Activated T-helper 2 cell treated with anti-CD3 and anti-CD28 coated beads, Interferon-gamma antibody, Interleukin-2, Interleukin-4, amounts not matched to agents 10 μg/mL and 5 μg/mL and 100 μg/mL, durations not matched to agents 14 hours and 24 hours and 36 hours (primary cell): ENCODE measurements around the gene FAM200C. TPM values are rescaled to one million over a fixed set of nuclear protein-coding genes. Genes with fewer than 3 reads are reported as not detected.

ENCODE experiments used
- DNase-seq: peaks from one replicate; pipeline ENCODE4 v3.0.0; 2021; ENCODE audit warnings: low spot score
- H3K27ac Mint-ChIP-seq: one replicate; pipeline ENCODE4 v1.8.0; 2021; ENCODE audit warnings: mixed read lengths
- H3K27me3 Mint-ChIP-seq: one replicate; pipeline ENCODE4 v1.8.0; 2021; ENCODE audit warnings: low read depth, mixed read lengths
- H3K36me3 Mint-ChIP-seq: one replicate; pipeline ENCODE4 v1.8.0; 2021; ENCODE audit warnings: low read depth, mixed read lengths
- H3K4me1 Mint-ChIP-seq: one replicate; pipeline ENCODE4 v1.8.0; 2021; ENCODE audit warnings: low read depth, mixed read lengths
- H3K4me3 Mint-ChIP-seq: one replicate; pipeline ENCODE4 v1.8.0; 2021; ENCODE audit warnings: low read depth, mild to moderate bottlenecking, moderate library complexity, mixed read lengths
- H3K9me3 Mint-ChIP-seq: one replicate; pipeline ENCODE4 v1.8.0; 2021; ENCODE audit warnings: mixed read lengths
- intact Hi-C: fragments of 100-400 bp; cut with micrococcal nuclease; formaldehyde crosslinking; loops from one replicate; pipeline ENCODE4 v1.15.1; 2023
- total RNA-seq: library from RNA; stranded (reverse); gene quantifications from 2 replicates; pipeline ENCODE4 v1.2.3, GENCODE V29; 2022

The FAM200C gene
- total RNA-seq, 1 donor from 2014 or later: 1.3 TPM

GRCh38 chr5:160375166-160375565 lies 24.7 kb downstream of the FAM200C start:
- no peak overlapping the region for H3K27ac Mint-ChIP-seq
- intact Hi-C loops: no loop called here
- peaks cover 4% of the 10 kb centered on the region for H3K4me1 Mint-ChIP-seq
- peaks cover 59% of the 10 kb centered on the region for H3K27me3 Mint-ChIP-seq
- H3K9me3 Mint-ChIP-seq: no peaks in the 10 kb centered on the region
- H3K4me3 Mint-ChIP-seq: no peak overlapping the region
- H3K36me3 Mint-ChIP-seq: no peaks in the 10 kb centered on the region
- DNase-seq: no peak

- H3K4me3 Mint-ChIP-seq: no peak overlapping the region
- intact Hi-C loops: no loop called here
- H3K9me3 Mint-ChIP-seq: no peaks in the 10 kb centered on the region
- DNase-seq: no peak
- H3K4me1 Mint-ChIP-seq: peaks cover 6% of the 10 kb centered on the region
- H3K36me3 Mint-ChIP-seq: no peaks in the 10 kb centered on the region
- peaks cover 69% of the 10 kb centered on the region for H3K27me3 Mint-ChIP-seq
- H3K27ac Mint-ChIP-seq: no peak overlapping the region
Measured at GRCh38 chr5:160371294-160371693, 28.6 kb downstream of the FAM200C start.

- no peak overlapping the region for H3K4me3 Mint-ChIP-seq
- H3K27me3 Mint-ChIP-seq: peaks cover 70% of the 10 kb centered on the region
- H3K9me3 Mint-ChIP-seq: no peaks in the 10 kb centered on the region
- H3K36me3 Mint-ChIP-seq: no peaks in the 10 kb centered on the region
- H3K4me1 Mint-ChIP-seq: peaks cover 6% of the 10 kb centered on the region
- DNase-seq: no peak
- no peak overlapping the region for H3K27ac Mint-ChIP-seq
- intact Hi-C loops: no loop called here
Measured at GRCh38 chr5:160370713-160371034, 29.2 kb downstream of the FAM200C start.

- intact Hi-C loops: no loop called here
- no peak within 1 kb of the TSS for H3K27ac Mint-ChIP-seq
- no peaks in the 10 kb centered on the region for H3K36me3 Mint-ChIP-seq
- peak within 1 kb of the TSS; percentile 34 for H3K4me3 Mint-ChIP-seq
- H3K9me3 Mint-ChIP-seq: no peaks in the 10 kb centered on the region
- peaks cover 6% of the 10 kb centered on the region for H3K4me1 Mint-ChIP-seq
- H3K27me3 Mint-ChIP-seq: peaks cover 68% of the 10 kb centered on the region
- DNase-seq: no peak
Measured at GRCh38 chr5:160369990-160370712, 29.7 kb downstream of the FAM200C start, which contains the start of gene C1QTNF2. Gene C1QTNF2, minus strand, starts transcription at chr5:160370626. Its CDS starts 15,615 bp downstream, at chr5:160355011.

GRCh38 chr5:160367885-160368284 lies 32.0 kb downstream of the FAM200C start:
- Mint-ChIP-seq H3K4me1 (peaks cover 6% of the 10 kb centered on the region), H3K9me3 (no peaks in the 10 kb centered on the region), H3K27me3 (peaks cover 52% of the 10 kb centered on the region), H3K27ac (no peak overlapping the region), H3K4me3 (no peak overlapping the region), H3K36me3 (no peaks in the 10 kb centered on the region)
- intact Hi-C loops: no loop called here
- no peak for DNase-seq

GRCh38 chr5:160367261-160367660 lies 32.6 kb downstream of the FAM200C start:
- Mint-ChIP-seq H3K36me3 (no peaks in the 10 kb centered on the region), H3K9me3 (no peaks in the 10 kb centered on the region), H3K4me1 (peaks cover 6% of the 10 kb centered on the region), H3K27ac (no peak overlapping the region), H3K4me3 (no peak overlapping the region), H3K27me3 (peaks cover 47% of the 10 kb centered on the region)
- no peak for DNase-seq
- intact Hi-C loops: no loop called here

- peaks cover 6% of the 10 kb centered on the region for H3K4me1 Mint-ChIP-seq
- intact Hi-C loops: no loop called here
- peaks cover 38% of the 10 kb centered on the region for H3K27me3 Mint-ChIP-seq
- no peak overlapping the region for H3K27ac Mint-ChIP-seq
- no peaks in the 10 kb centered on the region for H3K36me3 Mint-ChIP-seq
- no peaks in the 10 kb centered on the region for H3K9me3 Mint-ChIP-seq
- no peak overlapping the region for H3K4me3 Mint-ChIP-seq
- no peak for DNase-seq
Measured at GRCh38 chr5:160366230-160366629, 33.6 kb downstream of the FAM200C start.

GRCh38 chr5:160363660-160364395 lies 36.0 kb downstream of the FAM200C start:
- Mint-ChIP-seq H3K4me1 (no peaks in the 10 kb centered on the region), H3K4me3 (no peak overlapping the region), H3K27me3 (peaks cover 22% of the 10 kb centered on the region), H3K36me3 (no peaks in the 10 kb centered on the region), H3K9me3 (no peaks in the 10 kb centered on the region), H3K27ac (no peak overlapping the region)
- DNase-seq: no peak
- intact Hi-C loops: no loop called here

- H3K27ac Mint-ChIP-seq: no peak overlapping the region
- H3K4me3 Mint-ChIP-seq: no peak overlapping the region
- no peak for DNase-seq
- H3K27me3 Mint-ChIP-seq: peaks cover 18% of the 10 kb centered on the region
- intact Hi-C loops: no loop called here
- no peaks in the 10 kb centered on the region for H3K36me3 Mint-ChIP-seq
- H3K4me1 Mint-ChIP-seq: no peaks in the 10 kb centered on the region
- H3K9me3 Mint-ChIP-seq: no peaks in the 10 kb centered on the region
Measured at GRCh38 chr5:160363211-160363610, 36.6 kb downstream of the FAM200C start.

GRCh38 chr5:160361624-160362228 lies 38.1 kb downstream of the FAM200C start:
- Mint-ChIP-seq H3K4me1 (no peaks in the 10 kb centered on the region), H3K27me3 (peaks cover 8% of the 10 kb centered on the region), H3K9me3 (no peaks in the 10 kb centered on the region), H3K4me3 (no peak overlapping the region), H3K36me3 (no peaks in the 10 kb centered on the region), H3K27ac (no peak overlapping the region)
- DNase-seq: no peak
- intact Hi-C loops: no loop called here

- peaks cover 5% of the 10 kb centered on the region for H3K27me3 Mint-ChIP-seq
- DNase-seq: no peak
- H3K36me3 Mint-ChIP-seq: no peaks in the 10 kb centered on the region
- H3K4me3 Mint-ChIP-seq: no peak overlapping the region
- H3K9me3 Mint-ChIP-seq: no peaks in the 10 kb centered on the region
- H3K27ac Mint-ChIP-seq: no peak overlapping the region
- intact Hi-C loops: no loop called here
- H3K4me1 Mint-ChIP-seq: no peaks in the 10 kb centered on the region
Measured at GRCh38 chr5:160360310-160360709, 39.5 kb downstream of the FAM200C start.

- H3K9me3 Mint-ChIP-seq: no peaks in the 10 kb centered on the region
- H3K4me1 Mint-ChIP-seq: no peaks in the 10 kb centered on the region
- H3K4me3 Mint-ChIP-seq: no peak overlapping the region
- H3K36me3 Mint-ChIP-seq: no peaks in the 10 kb centered on the region
- no peak overlapping the region for H3K27ac Mint-ChIP-seq
- peaks cover 5% of the 10 kb centered on the region for H3K27me3 Mint-ChIP-seq
- DNase-seq: no peak
- intact Hi-C loops: no loop called here
Measured at GRCh38 chr5:160359816-160360215, 40.0 kb downstream of the FAM200C start.

GRCh38 chr5:160359242-160359641 lies 40.6 kb downstream of the FAM200C start:
- Mint-ChIP-seq H3K4me3 (no peak overlapping the region), H3K27me3 (peaks cover 5% of the 10 kb centered on the region), H3K4me1 (no peaks in the 10 kb centered on the region), H3K36me3 (no peaks in the 10 kb centered on the region), H3K27ac (no peak overlapping the region), H3K9me3 (no peaks in the 10 kb centered on the region)
- intact Hi-C loops: no loop called here
- DNase-seq: no peak
